ENCODE data around the gene CASKIN1.
A peak's percentile ranks its signal among the peaks of the same experiment; 100 is the strongest.

The CASKIN1 gene

DNA sequence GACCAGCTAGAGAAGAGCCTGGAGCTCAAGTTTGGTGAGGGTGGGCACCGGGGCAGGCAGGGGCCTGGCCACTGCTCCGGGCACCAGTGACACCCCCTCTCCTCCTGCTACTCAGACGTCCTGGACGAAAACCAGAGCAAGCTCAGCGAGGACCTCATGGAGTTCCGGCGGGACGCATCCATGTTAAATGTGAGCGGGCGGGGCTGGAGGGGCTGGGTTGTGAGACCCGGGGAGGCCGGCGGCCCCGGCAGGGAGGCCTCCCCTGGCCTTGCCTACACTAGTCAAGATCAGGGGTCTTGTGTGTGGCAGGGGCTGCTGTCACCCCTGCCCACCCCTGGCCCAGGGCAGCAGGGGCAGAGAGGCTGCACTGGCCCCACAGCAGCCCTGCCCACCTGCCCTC, 23.0 kb downstream of the CASKIN1 start:
- DNase-seq = no peak

- DNase-seq = no peak
Observed at GRCh38 chr16:2172688-2173335, 23.6 kb downstream of the CASKIN1 start.

DNA sequence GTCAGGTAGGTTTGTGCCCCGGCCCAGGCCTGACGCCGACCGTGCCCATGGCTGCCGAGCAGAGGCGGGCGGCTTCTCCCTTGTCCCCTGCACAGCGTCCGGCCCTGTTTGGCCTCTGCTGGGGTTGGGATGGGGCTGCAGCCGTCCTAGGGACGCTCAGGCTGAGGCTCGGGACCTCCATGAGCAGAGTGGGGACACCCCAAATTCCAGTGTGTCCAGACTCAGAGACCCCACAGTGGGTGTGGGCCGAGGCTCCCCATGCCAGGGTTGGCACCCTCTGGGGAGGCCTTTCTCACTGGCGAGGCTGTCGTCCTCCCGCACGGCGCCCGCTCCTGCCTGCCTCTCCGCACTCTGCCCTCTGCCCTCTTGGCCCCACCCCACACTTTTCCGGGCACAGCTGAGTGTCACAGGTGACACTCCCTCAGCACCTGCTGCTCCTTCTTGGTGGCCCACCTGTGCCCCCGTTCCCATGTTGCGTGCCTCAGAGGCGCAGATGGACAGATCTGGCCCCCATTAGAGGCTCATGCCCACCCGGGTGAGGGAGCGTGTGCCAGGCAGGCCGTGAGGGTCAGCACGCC, 24.7 kb downstream of the CASKIN1 start:
- DNase-seq = no peak

- no peak for DNase-seq
Observed at GRCh38 chr16:2170587-2171435, 25.6 kb downstream of the CASKIN1 start.

DNA sequence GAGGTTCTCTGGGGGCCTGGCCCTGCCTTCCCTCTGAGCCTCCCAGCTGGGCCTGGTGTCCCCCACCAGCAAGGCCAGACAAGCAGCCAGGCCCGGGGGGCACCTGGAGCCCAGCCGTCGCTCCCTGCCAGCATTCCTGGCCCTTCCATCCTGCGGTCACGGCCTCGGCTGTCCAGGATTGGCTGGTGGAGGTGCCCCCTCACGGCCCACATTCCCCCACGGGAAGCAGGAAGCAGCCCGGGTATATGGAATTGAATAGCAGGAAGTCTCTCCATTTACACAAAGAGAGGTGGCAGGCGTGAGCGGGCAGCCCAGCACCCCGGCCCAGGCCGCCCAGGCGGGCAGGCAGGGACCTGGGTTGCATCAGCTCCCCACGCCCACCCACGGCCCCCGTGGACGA, 26.3 kb downstream of the CASKIN1 start:
- DNase-seq = no peak

DNA sequence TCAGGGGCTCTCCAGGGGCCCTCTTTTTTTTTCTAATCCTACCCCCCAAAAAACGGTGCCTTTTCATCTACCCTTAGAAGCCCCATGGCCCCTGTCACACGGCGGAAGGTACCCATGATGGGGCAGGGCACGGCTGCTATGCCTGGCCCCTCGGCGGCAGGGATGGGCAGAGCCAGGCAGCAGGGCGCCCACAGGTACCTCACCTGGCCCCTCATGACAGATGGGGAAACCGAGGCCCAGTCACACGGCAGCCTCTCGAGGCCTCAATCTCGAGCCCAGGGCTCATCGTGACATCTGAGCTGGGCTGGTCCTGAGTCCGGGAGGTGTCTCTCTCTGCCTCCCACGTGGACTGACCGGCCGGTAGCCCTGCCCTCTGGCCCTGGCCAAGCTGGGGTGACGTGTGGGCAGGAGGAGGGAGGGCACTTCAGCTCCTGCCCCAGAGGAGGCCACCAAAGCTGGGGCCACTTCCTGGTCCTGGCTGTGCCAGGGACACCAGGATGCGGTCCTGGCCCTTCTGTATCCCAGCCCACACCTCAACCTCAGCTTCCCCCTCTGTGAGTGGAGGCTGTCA, 29.3 kb downstream of the CASKIN1 start:
- DNase-seq = no peak

DNA sequence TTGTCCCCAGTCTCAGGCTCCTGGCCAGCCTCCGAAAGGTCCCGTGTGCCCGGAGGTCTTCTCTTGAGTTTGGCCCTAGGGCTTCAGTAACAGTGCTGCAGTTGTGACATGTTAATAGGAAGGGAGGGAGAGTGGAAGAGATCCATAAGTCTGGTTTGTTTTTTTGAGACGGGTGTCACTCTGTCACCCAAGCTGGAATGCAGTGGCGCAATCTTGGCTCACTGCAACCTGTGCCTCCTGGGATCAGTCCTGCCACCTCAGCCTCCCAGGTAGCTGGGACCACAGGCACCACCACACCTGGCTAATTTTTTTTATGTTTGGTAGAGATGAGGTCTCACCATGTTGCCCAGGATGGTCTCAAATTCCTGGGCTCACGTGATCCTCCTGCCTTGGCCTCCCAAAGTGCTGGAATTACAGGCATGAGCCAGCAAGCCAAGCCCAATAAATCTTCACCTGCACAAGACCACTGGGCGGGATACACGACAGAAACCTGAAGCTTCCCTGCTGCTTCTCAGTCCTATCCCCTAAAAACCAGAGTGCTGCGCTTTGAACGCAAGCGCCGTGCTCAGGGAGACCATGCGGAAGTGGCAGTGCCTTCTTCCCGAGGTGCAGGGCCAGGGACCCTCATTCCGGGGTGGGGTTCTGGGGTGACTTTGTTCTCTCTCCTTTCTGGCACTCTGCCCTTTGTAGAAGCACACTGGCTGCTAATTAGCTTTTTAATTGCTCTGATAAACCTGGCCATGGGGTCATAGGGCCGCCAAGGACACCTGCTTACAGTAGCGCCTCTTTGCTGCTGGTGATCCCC, 29.9 kb downstream of the CASKIN1 start:
- no peak for DNase-seq

DNA sequence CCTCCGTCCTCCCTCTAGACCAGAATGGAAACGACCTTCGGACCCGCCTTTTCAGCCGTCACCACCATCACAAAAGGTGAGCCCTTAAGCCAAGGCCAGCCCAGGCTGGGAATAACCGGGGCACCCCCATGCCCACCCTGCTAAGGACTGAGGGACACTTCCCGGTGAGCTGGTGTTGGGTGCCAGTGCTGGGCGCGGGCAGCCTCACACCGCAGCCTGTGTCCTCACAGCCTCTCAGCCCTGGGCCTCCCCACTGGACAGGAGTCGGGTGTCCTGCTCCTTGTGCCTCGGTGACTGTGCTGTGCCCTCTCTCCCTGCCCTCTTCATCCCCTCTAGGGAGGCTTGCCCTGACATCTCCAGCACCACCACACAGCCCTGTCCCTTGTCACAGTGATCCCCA, 30.5 kb downstream of the CASKIN1 start:
- DNase-seq = no peak

DNA sequence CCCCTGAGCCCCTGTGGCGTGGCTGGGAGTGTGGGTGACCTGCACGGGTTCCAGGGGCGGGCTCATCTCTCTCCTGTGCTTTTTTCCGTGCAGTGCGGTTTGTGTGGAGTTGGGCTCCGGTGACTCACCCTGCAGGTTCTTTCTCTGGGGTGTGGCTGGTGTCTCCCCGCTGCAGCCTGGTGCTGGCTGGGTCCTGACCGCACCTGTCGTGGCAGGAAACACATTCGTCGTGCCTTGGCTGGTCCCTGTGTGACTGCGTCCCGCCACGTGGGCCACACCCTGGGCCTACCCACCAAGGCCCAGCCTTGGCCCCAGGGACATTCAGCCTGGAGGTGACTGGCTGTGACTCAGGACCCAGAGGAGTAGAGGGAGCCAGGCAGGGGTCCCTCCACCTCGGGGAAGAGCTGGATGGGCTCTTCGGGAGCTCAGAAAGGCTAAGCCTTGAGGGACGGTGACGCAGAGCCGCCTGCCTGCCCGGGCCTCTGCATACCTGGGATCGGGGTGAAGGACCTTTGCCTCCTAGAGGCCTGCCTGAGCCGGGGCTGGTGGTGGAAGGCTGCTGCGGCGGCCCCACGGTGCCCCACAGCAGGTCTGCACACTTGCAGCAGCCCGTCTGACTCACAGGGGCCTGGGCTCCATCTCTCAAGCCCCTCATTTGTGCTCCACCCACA, 33.1 kb downstream of the CASKIN1 start:
- peak; percentile 26 for DNase-seq

DNA sequence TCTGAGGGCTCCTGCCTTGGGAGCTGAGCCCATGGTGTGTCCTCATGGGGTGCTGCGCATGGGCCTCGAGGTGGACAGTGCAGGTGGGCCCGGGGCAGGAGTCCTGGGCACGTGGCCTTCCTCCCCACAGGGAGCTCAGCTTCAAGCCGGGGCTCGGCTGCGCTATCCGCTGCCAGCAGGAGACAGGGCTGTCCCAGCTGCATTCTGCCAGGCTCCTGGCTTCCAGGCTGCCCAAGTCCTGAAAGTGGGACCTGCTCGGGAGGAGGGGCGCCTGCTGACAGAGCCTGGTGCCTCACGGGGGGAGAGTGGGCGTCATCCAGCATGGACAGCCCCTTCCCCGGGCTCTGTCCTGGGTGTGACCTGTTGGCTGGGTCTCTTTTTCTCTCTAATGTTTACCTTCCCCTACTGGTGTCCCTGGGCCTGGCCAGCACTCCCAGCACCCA, 33.7 kb downstream of the CASKIN1 start:
- no peak for DNase-seq

GRCh38 chr16:2161911-2162310, 34.5 kb downstream of the CASKIN1 start:
- no peak for DNase-seq

- no peak for DNase-seq
Observed at GRCh38 chr16:2160915-2161551, 35.4 kb downstream of the CASKIN1 start.

DNA sequence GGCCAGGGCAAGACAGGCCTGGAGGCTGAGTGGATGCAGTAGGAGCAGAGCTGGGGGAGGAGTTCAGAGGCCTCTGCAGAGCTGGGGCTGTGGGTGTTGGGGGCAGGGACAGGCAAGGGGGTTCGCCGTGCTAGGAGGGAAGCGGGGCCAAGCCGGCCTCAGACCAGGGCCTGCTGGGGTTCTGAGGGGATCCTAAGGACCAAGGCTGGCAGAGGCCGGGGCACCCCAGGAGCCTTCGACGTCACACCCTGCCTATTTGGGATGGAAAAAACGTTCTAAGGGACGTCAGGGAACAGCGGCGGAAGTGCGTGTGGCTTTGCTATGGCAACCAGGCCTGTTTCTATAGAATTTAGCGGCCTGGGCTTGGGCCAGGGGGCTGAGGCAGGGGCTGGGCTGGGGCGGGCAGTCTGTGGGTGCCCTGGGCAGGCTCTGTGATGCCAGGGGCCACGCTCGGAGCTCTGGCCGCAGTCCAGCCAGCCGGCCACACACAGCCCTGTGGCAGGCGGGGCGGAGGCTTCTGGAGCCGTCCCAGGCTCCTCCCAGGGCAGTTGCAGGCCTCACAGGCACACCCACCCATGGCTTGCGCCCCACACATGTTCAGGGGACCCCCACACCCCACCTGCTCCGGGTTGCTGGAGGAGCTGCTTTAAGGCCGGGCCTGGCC, 37.1 kb downstream of the CASKIN1 start:
- DNase-seq = no peak

DNA sequence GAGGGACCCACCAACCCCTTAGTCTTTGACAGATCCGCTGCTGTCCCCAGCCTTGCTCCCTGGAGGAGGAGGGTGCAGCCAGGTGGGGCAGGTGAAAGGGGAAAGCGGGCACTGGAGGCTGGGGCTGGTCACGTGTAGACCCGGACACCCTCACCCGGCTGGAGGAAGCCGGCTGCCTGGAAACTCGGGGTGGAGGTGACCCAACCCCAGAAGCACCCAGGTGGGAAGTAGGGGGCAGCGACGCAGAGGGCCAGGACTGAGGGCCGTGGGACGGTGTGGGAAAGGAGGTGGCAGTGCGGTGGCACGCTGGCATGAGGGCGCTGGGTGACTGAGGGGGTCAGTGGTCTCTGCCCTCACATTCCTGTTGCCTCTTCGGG, 38.2 kb downstream of the CASKIN1 start:
- no peak for DNase-seq

- no peak for DNase-seq
Observed at GRCh38 chr16:2157480-2158261, 38.7 kb downstream of the CASKIN1 start.

DNA sequence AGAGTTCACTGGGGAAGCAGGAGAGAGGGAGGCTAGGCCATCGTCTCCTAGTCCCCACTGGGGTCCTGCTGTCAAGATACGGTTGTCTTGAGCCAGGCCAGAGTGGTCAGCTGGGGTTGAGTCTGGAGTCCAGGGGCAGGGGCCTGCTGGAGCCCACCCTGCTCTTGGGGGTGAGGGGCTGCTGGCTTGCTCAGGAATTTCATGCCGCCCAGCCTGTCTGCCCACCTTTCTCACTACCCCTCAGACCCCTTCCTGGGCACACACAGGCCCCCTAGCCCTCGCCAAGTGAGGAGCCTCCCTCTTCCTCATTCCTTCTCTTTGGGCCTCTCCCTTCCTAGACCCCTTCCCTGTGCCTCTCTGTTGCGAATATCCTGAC, 39.6 kb downstream of the CASKIN1 start:
- DNase-seq = no peak

DNA sequence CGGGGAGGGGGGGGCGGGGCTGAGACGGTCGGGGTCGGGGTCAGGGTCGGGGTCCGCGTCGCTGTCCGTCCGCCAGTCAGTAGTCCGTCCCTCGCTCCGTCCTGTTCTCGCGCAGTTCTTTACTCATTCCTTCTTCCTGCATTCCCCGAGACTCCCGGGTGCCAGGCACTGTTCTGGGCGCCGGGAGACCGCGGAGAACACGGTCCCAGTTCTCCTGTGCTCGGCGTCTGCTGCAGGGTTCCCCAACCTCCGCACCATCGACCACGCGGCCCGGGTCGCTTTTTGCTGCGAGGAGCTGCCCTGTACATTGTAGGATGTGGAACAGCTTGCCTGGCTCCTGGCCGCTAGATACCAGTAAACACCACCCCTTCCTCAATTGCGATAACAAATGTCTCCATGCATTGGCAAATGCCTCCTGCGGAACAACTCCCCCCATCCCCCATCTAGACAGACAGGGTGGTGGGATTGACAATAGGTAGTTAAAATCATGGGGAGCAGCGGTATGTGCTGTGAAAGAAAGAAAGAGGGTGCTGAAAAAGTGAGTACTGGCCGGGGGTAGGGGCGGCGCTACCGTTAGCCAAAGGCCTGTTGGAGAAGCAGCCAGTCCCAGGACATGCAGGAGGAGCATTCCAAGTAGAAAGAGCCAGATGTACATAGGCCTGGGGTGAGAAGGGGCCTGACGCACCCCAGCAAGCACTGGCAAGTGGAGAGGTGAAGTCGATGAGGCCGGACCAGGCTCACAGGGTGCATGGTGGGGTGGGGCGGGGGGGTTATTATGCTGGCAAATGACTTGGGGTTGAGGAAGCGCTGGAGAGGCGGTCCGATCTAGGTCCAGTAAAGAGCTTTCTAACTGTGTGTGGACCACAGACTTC, 40.2 kb downstream of the CASKIN1 start:
- DNase-seq = no peak

GRCh38 chr16:2155091-2155950, 41.1 kb downstream of the CASKIN1 start, which contains the start of gene TRAF7:
TSS of gene TRAF7 (plus strand) at chr16:2155782. CDS start at chr16:2163921, 8,139 bp downstream.
- peak; percentile 100 for DNase-seq
